Lower leg skin (tissue), 3 donors: ENCODE data around the gene FBN1.

Experiments used
- CTCF ChIP-seq, 3 donors: fragments of 450-650 bp; IDR thresholded peaks; one replicate each; pipeline ENCODE4 v1.5.1; 2016; ENCODE audit warnings: antibody characterized with exemption in 3 of 3, mild to moderate bottlenecking in 3 of 3, moderate library complexity in 2 of 3
- POLR2A ChIP-seq, 2 donors: fragments of 450-650 bp; IDR thresholded peaks; one replicate each; pipeline ENCODE4 v1.6.1; 2016 to 2017; ENCODE audit warnings: antibody characterized with exemption in 2 of 2, mild to moderate bottlenecking in 1 of 2, moderate library complexity in 1 of 2

- TF ChIP-seq CTCF (IDR thresholded peaks at IDR 0.05), result no peak
- no peak for TF ChIP-seq POLR2A (IDR thresholded peaks at IDR 0.05)
These were observed 242.9 kb downstream of the FBN1 start for GRCh38 chr15:48402427-48403177.
